CD4-positive, alpha-beta T cell (primary cell): ENCODE results near the gene GUCA2A. TPM values are rescaled to one million over a fixed set of nuclear protein-coding genes. Genes with fewer than 3 reads are reported as not detected.

Source experiments
- ATAC-seq: fragments of 200-7000 bp; cut with Tn5 transposase; one replicate; pipeline ENCODE4 v1.10.0; 2022; ENCODE audit warnings: mild to moderate bottlenecking; ENCODE audit not compliant: poor library complexity
- CTCF ChIA-PET: fragments of 350-600 bp; sonication (Branson Sonifier 250); formaldehyde crosslinking; loops from one replicate; lab custom pipeline; 2021; ENCODE audit warnings: antibody characterized with exemption, inconsistent platforms; lab: Charles Lee
- POLR2A ChIA-PET: fragments of 350-600 bp; sonication (Branson Sonifier 250); formaldehyde crosslinking; loops from one replicate; lab custom pipeline; 2021; ENCODE audit warnings: antibody characterized with exemption, inconsistent platforms; lab: Charles Lee
- DNase-seq, 14 experiments: peaks; one replicate each; pipeline ENCODE4 v3.0.0-alpha.2; 2013 to 2020; ENCODE audit warnings: mixed read lengths in 2 of 14
- H3K27ac ChIP-seq, 2 donors: one replicate each; pipeline versions ENCODE4 v1.5.1 to v1.7.0; 2013; ENCODE audit warnings: low read length in 2 of 2, low read depth in 1 of 2, mild to moderate bottlenecking in 1 of 2
- H3K27me3 ChIP-seq, 2 experiments: 1 replicate in 1 of 2; 2 replicates in 1 of 2; pipeline versions ENCODE4 v1.6.1 to v1.7.0; 2013; ENCODE audit warnings: low read length in 2 of 2, control low read depth in 1 of 2, mild to moderate bottlenecking in 1 of 2, moderate library complexity in 1 of 2; ENCODE audit not compliant: insufficient read depth in 2 of 2, control insufficient read depth in 1 of 2
- H3K36me3 ChIP-seq: one replicate; pipeline ENCODE4 v1.6.1; 2013; ENCODE audit warnings: low read length, control low read depth; ENCODE audit not compliant: insufficient read depth
- H3K4me1 ChIP-seq: one replicate; pipeline ENCODE4 v1.6.1; 2013; ENCODE audit warnings: low read length, control low read depth; ENCODE audit not compliant: insufficient read depth
- H3K4me3 ChIP-seq: one replicate; pipeline ENCODE4 v1.5.1; 2013; ENCODE audit warnings: mild to moderate bottlenecking, low read length, moderate library complexity
- H3K9me3 ChIP-seq, 2 experiments: 1 replicate in 1 of 2; 2 replicates in 1 of 2; pipeline versions ENCODE4 v1.6.1 to v1.7.0; 2013; ENCODE audit warnings: low read length in 2 of 2, mild to moderate bottlenecking in 2 of 2, control low read depth in 1 of 2, moderate library complexity in 1 of 2; ENCODE audit not compliant: control insufficient read depth in 1 of 2, insufficient read depth in 1 of 2
- H3K27ac Mint-ChIP-seq: one replicate; pipeline ENCODE4 v1.8.0; 2020; ENCODE audit warnings: mixed read lengths
- H3K27me3 Mint-ChIP-seq: one replicate; pipeline ENCODE4 v1.8.0; 2021; ENCODE audit warnings: mixed read lengths
- H3K36me3 Mint-ChIP-seq: one replicate; pipeline ENCODE4 v1.8.0; 2021; ENCODE audit warnings: low read depth, mixed read lengths
- H3K4me1 Mint-ChIP-seq: one replicate; pipeline ENCODE4 v1.8.0; 2021; ENCODE audit warnings: low read depth, mixed read lengths
- H3K4me3 Mint-ChIP-seq: one replicate; pipeline ENCODE4 v1.8.0; 2020; ENCODE audit warnings: mild to moderate bottlenecking, mixed read lengths
- H3K9me3 Mint-ChIP-seq: one replicate; pipeline ENCODE4 v1.8.0; 2020; ENCODE audit warnings: mixed read lengths
- intact Hi-C, 2 experiments: fragments of 100-400 bp; cut with DNase I in 1 of 2; cut with micrococcal nuclease in 1 of 2; formaldehyde crosslinking; loops; one replicate each; pipeline versions ENCODE4 v1.15.1 to v1.9.0; 2023 to 2025; cut with DNase I, micrococcal nuclease
- total RNA-seq, 174 experiments: library from RNA in 2 of 174; stranded (reverse) in 2 of 174; gene quantifications; one replicate each; pipeline ENCODE4 v1.2.3 and lab custom pipeline; 2021 to 2026
- TF ChIP-seq, protein P1 (sequence below): fragments of 200-600 bp; IDR thresholded peaks from one replicate; pipeline ENCODE4 v1.8.0; 2022; ENCODE audit warnings: antibody characterized with exemption, mild to moderate bottlenecking

Gene GUCA2A
- total RNA-seq, 2 experiments from 2014 or later: not detected

DNA sequence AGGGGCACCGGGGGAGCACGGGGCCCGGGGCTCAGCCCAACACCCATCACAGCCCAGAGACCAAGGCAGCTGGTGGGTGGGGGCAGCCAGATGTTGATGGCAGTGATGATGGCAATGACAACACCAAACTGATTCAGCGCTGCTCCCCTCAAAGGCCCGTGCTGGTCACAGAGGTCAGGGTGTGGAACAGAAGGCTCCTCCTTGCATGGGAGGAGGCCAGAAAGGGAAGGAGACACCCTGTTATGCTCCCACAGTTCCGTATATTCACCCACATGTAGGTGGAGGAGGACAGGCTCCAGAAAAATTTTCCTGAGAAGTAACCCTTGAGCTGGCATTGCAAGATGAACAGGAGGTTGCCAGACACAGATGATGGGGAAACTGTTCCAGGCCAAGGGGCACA lies 10.9 kb downstream of the GUCA2A start:
- no peaks in the 10 kb centered on the region for H3K9me3 ChIP-seq
- peaks cover 7% of the 10 kb centered on the region for H3K4me1 Mint-ChIP-seq
- no peak overlapping the region for H3K27ac ChIP-seq
- no peaks in the 10 kb centered on the region for H3K27me3 Mint-ChIP-seq
- peaks cover under 1% of the 10 kb centered on the region in 2 experiments for H3K27me3 ChIP-seq
- H3K36me3 Mint-ChIP-seq: no peaks in the 10 kb centered on the region
- TF ChIP-seq, protein P1, sequence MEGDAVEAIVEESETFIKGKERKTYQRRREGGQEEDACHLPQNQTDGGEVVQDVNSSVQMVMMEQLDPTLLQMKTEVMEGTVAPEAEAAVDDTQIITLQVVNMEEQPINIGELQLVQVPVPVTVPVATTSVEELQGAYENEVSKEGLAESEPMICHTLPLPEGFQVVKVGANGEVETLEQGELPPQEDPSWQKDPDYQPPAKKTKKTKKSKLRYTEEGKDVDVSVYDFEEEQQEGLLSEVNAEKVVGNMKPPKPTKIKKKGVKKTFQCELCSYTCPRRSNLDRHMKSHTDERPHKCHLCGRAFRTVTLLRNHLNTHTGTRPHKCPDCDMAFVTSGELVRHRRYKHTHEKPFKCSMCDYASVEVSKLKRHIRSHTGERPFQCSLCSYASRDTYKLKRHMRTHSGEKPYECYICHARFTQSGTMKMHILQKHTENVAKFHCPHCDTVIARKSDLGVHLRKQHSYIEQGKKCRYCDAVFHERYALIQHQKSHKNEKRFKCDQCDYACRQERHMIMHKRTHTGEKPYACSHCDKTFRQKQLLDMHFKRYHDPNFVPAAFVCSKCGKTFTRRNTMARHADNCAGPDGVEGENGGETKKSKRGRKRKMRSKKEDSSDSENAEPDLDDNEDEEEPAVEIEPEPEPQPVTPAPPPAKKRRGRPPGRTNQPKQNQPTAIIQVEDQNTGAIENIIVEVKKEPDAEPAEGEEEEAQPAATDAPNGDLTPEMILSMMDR: no peak
- H3K4me3 ChIP-seq: no peak overlapping the region
- peaks cover 3% of the 10 kb centered on the region for H3K4me1 ChIP-seq
- H3K36me3 ChIP-seq: no peaks in the 10 kb centered on the region
- no peak for ATAC-seq
- POLR2A ChIA-PET: no interaction called here
- intact Hi-C loops: no loop called here
- no peak for DNase-seq
- no peak overlapping the region for H3K27ac Mint-ChIP-seq
- no peaks in the 10 kb centered on the region for H3K9me3 Mint-ChIP-seq
- CTCF ChIA-PET: no interaction called here
- H3K4me3 Mint-ChIP-seq: no peak overlapping the region

DNA sequence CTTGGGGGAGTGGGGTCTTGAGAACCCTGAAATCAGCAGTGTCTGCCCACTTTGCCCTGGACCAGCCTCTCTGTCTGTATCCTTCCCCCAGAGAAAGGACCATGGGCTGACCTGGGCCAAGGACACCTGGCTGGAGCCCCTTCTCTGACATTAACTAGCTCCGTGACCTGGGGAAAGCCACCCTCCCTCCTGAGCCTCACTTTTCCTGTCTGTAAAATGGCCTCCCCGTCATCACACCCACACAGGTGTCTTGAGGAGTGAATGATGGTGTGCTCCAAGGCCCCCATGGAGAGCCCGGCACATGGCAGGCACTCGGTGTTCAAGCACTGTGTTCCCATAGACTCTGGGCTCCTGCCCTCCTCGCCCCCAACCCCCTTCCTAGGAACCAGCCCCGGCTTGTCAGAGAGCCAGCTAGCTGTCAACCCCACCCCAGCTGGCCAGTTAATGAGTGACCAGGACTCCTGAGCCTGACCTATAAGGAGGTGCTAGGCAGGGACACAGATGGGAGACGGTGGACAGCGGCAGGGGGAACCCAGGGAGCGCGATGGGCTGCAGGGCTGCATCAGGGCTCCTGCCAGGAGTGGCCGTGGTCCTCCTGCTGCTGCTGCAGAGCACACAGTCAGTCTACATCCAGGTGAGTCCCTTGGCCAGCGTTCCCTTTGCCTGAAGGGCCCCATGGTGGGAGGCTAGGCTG lies 11.5 kb downstream of the GUCA2A start, which contains the start of gene GUCA2B:
GUCA2B (plus strand) TSS at position 504 of the 694 bp plus-strand sequence; CDS start at position 545, 41 bp downstream.
- peaks cover 3% of the 10 kb centered on the region in 2 experiments for H3K27me3 ChIP-seq
- Mint-ChIP-seq H3K27me3 (no peaks in the 10 kb centered on the region), H3K36me3 (no peaks in the 10 kb centered on the region), H3K4me3 (no peak within 1 kb of the TSS), H3K27ac (no peak within 1 kb of the TSS), H3K9me3 (no peaks in the 10 kb centered on the region), H3K4me1 (peaks cover 6% of the 10 kb centered on the region)
- POLR2A ChIA-PET: no interaction called here
- H3K9me3 ChIP-seq: no peaks in the 10 kb centered on the region
- H3K4me3 ChIP-seq: no peak within 1 kb of the TSS
- H3K27ac ChIP-seq: no peak within 1 kb of the TSS
- intact Hi-C loops: no loop called here
- DNase-seq (no peak), ATAC-seq (no peak)
- TF ChIP-seq, protein P1: no peak
- peaks cover 3% of the 10 kb centered on the region for H3K4me1 ChIP-seq
- CTCF ChIA-PET: no interaction called here
- H3K36me3 ChIP-seq: no peaks in the 10 kb centered on the region

DNA sequence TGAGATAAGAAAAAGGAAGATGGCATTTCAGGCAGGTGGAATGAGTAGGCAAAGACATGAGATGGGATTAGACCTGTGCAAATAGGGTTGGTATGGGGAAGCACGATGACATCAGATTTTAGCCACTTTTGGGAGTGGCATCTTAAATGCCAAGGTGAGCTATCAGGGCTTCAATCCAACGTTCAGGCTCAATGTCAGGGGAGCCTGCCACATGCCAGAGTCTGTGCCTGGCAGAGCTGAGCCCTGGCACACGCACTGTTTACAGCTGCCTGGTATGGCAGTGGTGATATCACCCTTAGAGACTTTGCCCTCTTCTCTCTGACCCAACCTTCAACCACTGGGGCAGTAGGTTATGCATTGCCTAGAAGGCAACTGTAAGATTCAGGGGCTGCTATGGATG lies 12.4 kb downstream of the GUCA2A start:
- intact Hi-C loops: no loop called here
- CTCF ChIA-PET: interaction anchor here (1.3 kb wide), 1 partner anchor 21 kb away, joined by 5 read pairs; no protein-coding TSS in a partner anchor
- POLR2A ChIA-PET: no interaction called here

More for the DNA sequence above, 12.4 kb downstream of the GUCA2A start:
- H3K27ac Mint-ChIP-seq: no peak overlapping the region
- no peak for ATAC-seq
- H3K9me3 ChIP-seq: no peaks in the 10 kb centered on the region
- TF ChIP-seq, protein P1: no peak
- H3K4me1 ChIP-seq: peaks cover under 1% of the 10 kb centered on the region
- H3K9me3 Mint-ChIP-seq: no peaks in the 10 kb centered on the region
- H3K4me3 ChIP-seq: no peak overlapping the region
- no peaks in the 10 kb centered on the region for H3K27me3 Mint-ChIP-seq
- H3K4me3 Mint-ChIP-seq: no peak overlapping the region
- no peaks in the 10 kb centered on the region for H3K36me3 ChIP-seq
- no peaks in the 10 kb centered on the region for H3K36me3 Mint-ChIP-seq
- no peak for DNase-seq
- peaks cover 3% of the 10 kb centered on the region in 2 experiments for H3K27me3 ChIP-seq
- H3K4me1 Mint-ChIP-seq: no peaks in the 10 kb centered on the region
- no peak overlapping the region for H3K27ac ChIP-seq
